ENCODE data around the gene GHSR. TPM values are rescaled to one million over a fixed set of nuclear protein-coding genes. Genes with fewer than 3 reads are reported as not detected.

GHSR gene
- total RNA-seq, 1 donor from 2014 or later, result not detected

DNA sequence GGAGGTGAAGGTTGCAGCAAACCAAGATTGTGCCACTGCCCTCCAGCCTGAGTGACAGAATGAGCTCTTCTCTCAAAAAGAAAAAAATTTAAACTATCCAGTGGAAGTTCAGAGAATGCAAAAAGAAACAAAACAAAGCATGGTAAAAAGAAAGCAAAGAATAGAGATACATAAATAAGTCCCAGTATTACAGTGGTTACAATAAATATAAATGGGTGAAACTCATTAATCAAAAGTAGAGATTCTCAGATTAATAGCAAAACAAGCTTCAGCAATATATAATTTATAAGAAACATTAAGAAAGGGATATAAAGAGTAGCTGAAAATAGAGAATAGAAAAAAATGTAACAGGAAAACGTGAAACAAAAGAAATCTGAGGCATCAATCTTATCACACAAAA is 23.6 kb upstream of the GHSR start:
- no peak for DNase-seq (ENCODE audit: extremely low spot score, unreplicated experiment)
- peaks cover 14% of the 10 kb centered on the region for H3K4me1 Mint-ChIP-seq (ENCODE audit: unreplicated experiment)
- peaks cover 10% of the 10 kb centered on the region for H3K27me3 Mint-ChIP-seq (ENCODE audit: unreplicated experiment)
- no peak for TF ChIP-seq CTCF (IDR thresholded peaks at IDR 0.05)
- peaks cover 7% of the 10 kb centered on the region for H3K9me3 Mint-ChIP-seq (ENCODE audit: unreplicated experiment)
- no peak overlapping the region for H3K4me3 Mint-ChIP-seq (ENCODE audit: unreplicated experiment)
- no peak overlapping the region for H3K27ac Mint-ChIP-seq (ENCODE audit: unreplicated experiment)
- H3K36me3 Mint-ChIP-seq (ENCODE audit: unreplicated experiment), result peaks cover 2% of the 10 kb centered on the region

- Mint-ChIP-seq H3K4me3 (ENCODE audit: unreplicated experiment) (no peak overlapping the region), H3K36me3 (ENCODE audit: unreplicated experiment) (peaks cover 2% of the 10 kb centered on the region), H3K27me3 (ENCODE audit: unreplicated experiment) (peaks cover 10% of the 10 kb centered on the region), H3K27ac (ENCODE audit: unreplicated experiment) (no peak overlapping the region), H3K4me1 (ENCODE audit: unreplicated experiment) (peaks cover 5% of the 10 kb centered on the region), H3K9me3 (ENCODE audit: unreplicated experiment) (peaks cover 7% of the 10 kb centered on the region)
- TF ChIP-seq CTCF (IDR thresholded peaks at IDR 0.05), result no peak
- DNase-seq (ENCODE audit: extremely low spot score, unreplicated experiment), result no peak
These were observed 22.3 kb upstream of the GHSR start for GRCh38 chr3:172470588-172470987.

- TF ChIP-seq CTCF (IDR thresholded peaks at IDR 0.05), result no peak
- H3K36me3 Mint-ChIP-seq (ENCODE audit: unreplicated experiment), result peaks cover 2% of the 10 kb centered on the region
- peaks cover 5% of the 10 kb centered on the region for H3K4me1 Mint-ChIP-seq (ENCODE audit: unreplicated experiment)
- peaks cover 10% of the 10 kb centered on the region for H3K9me3 Mint-ChIP-seq (ENCODE audit: unreplicated experiment)
- H3K4me3 Mint-ChIP-seq (ENCODE audit: unreplicated experiment), result no peak overlapping the region
- peaks cover 15% of the 10 kb centered on the region for H3K27me3 Mint-ChIP-seq (ENCODE audit: unreplicated experiment)
- DNase-seq (ENCODE audit: extremely low spot score, unreplicated experiment), result no peak
- H3K27ac Mint-ChIP-seq (ENCODE audit: unreplicated experiment), result no peak overlapping the region
These were observed 19.0 kb upstream of the GHSR start for GRCh38 chr3:172467170-172467824.

GRCh38 chr3:172466553-172467130 is 18.4 kb upstream of the GHSR start:
- Mint-ChIP-seq H3K9me3 (ENCODE audit: unreplicated experiment) (peaks cover 4% of the 10 kb centered on the region), H3K4me3 (ENCODE audit: unreplicated experiment) (no peak overlapping the region), H3K36me3 (ENCODE audit: unreplicated experiment) (no peaks in the 10 kb centered on the region), H3K27ac (ENCODE audit: unreplicated experiment) (no peak overlapping the region), H3K27me3 (ENCODE audit: unreplicated experiment) (peaks cover 15% of the 10 kb centered on the region), H3K4me1 (ENCODE audit: unreplicated experiment) (peaks cover 5% of the 10 kb centered on the region)
- no peak for DNase-seq (ENCODE audit: extremely low spot score, unreplicated experiment)
- no peak for TF ChIP-seq CTCF (IDR thresholded peaks at IDR 0.05)

- H3K4me3 Mint-ChIP-seq (ENCODE audit: unreplicated experiment), result no peak overlapping the region
- H3K27ac Mint-ChIP-seq (ENCODE audit: unreplicated experiment), result no peak overlapping the region
- H3K36me3 Mint-ChIP-seq (ENCODE audit: unreplicated experiment), result no peaks in the 10 kb centered on the region
- TF ChIP-seq CTCF (IDR thresholded peaks at IDR 0.05), result no peak
- H3K9me3 Mint-ChIP-seq (ENCODE audit: unreplicated experiment), result peaks cover 3% of the 10 kb centered on the region
- peaks cover 14% of the 10 kb centered on the region for H3K27me3 Mint-ChIP-seq (ENCODE audit: unreplicated experiment)
- DNase-seq (ENCODE audit: extremely low spot score, unreplicated experiment), result no peak
- peaks cover 3% of the 10 kb centered on the region for H3K4me1 Mint-ChIP-seq (ENCODE audit: unreplicated experiment)
These were observed 17.0 kb upstream of the GHSR start for GRCh38 chr3:172465281-172465680.
